ENCODE results near the gene SHROOM4. TPM values are rescaled to one million over a fixed set of nuclear protein-coding genes. Genes with fewer than 3 reads are reported as not detected.

The SHROOM4 gene
- total and polyA plus RNA-seq, 2 donors (not counting 1 experiment from before 2014, with no cell fraction given) = not detected

DNA sequence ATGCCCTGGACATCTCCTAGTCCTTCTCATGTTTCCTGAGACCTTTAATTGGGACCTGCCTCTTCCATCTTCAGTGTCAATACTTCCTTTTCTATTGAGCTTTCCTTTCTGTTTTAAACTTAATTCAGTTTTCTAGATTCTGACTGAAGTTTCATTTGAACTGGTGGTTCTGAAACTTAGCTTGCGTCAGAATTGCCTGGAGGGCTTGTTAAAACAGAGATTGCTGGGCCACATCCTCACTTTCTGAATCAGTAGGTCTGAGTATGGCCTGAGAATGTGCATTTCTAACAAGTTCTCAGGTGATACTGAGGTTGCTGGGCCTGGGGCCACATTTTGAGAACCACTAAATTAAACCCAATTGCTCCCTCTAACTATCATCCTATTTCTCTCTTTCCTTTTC is 191.2 kb downstream of the SHROOM4 start:
- Histone ChIP-seq H3K4me3 (ENCODE audit: control extremely low read depth in 1 of 5, extremely low read depth in 1 of 5, insufficient read depth in 1 of 5, low read depth in 2 of 5, low read length in 4 of 5) (no peak overlapping the region), H3K27me3 (replicated peaks in 1 of 4; ENCODE audit: control extremely low read depth in 1 of 4, control insufficient read depth in 3 of 4, insufficient read depth in 4 of 4, low read length in 3 of 4) (no peaks in the 10 kb centered on the region), H3K9me3 (ENCODE audit: control extremely low read depth in 1 of 3, control insufficient read depth in 2 of 3, insufficient read depth in 1 of 3, low read length in 2 of 3) (no peaks in the 10 kb centered on the region), H4K20me1 (ENCODE audit: control insufficient read depth, insufficient read depth, low read length, poor library complexity, severe bottlenecking) (no peaks in the 10 kb centered on the region), H3K27ac (ENCODE audit: low read length in 2 of 2) (no peak overlapping the region), H3K4me2 (replicated peaks; ENCODE audit: low read depth, low read length, poor library complexity, severe bottlenecking) (no peak overlapping the region), H2AFZ (ENCODE audit: insufficient read depth, low read depth, low read length, poor library complexity, severe bottlenecking) (no peak overlapping the region), H3K9ac (ENCODE audit: low read length) (no peak overlapping the region), H3K79me2 (ENCODE audit: control insufficient read depth, insufficient read depth, low read length) (no peaks in the 10 kb centered on the region), H3K36me3 (replicated peaks in 1 of 2; ENCODE audit: control extremely low read depth in 1 of 2, control insufficient read depth in 1 of 2, extremely low read depth in 1 of 2, insufficient read depth in 2 of 2, low read length in 1 of 2) (no peaks in the 10 kb centered on the region), H3K4me1 (ENCODE audit: control insufficient read depth in 2 of 2, insufficient read depth in 2 of 2, low read length in 2 of 2) (no peaks in the 10 kb centered on the region)
- POLR2A ChIA-PET = no interaction called here
- Mint-ChIP-seq H3K27ac (no peak overlapping the region), H3K4me1 (no peaks in the 10 kb centered on the region), H3K4me3 (no peak overlapping the region), H3K27me3 (no peaks in the 10 kb centered on the region), H3K9me3 (ENCODE audit: insufficient read depth) (no peaks in the 10 kb centered on the region)
- CTCF ChIA-PET = no interaction called here
- TF ChIP-seq, protein P1, sequence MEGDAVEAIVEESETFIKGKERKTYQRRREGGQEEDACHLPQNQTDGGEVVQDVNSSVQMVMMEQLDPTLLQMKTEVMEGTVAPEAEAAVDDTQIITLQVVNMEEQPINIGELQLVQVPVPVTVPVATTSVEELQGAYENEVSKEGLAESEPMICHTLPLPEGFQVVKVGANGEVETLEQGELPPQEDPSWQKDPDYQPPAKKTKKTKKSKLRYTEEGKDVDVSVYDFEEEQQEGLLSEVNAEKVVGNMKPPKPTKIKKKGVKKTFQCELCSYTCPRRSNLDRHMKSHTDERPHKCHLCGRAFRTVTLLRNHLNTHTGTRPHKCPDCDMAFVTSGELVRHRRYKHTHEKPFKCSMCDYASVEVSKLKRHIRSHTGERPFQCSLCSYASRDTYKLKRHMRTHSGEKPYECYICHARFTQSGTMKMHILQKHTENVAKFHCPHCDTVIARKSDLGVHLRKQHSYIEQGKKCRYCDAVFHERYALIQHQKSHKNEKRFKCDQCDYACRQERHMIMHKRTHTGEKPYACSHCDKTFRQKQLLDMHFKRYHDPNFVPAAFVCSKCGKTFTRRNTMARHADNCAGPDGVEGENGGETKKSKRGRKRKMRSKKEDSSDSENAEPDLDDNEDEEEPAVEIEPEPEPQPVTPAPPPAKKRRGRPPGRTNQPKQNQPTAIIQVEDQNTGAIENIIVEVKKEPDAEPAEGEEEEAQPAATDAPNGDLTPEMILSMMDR (IDR thresholded peaks at IDR 0.05) = no peak
- TF ChIP-seq EZH2 (IDR thresholded peaks at IDR 0.05; ENCODE audit: borderline replicate concordance, insufficient read depth, low read depth, low read length, poor library complexity, severe bottlenecking) = no peak
- ATAC-seq (ENCODE audit: low read depth) (no peak), DNase-seq (no peak)
- no CpG with 5 or more reads among the region's 1 CpG for WGBS (ENCODE audit: insufficient coverage)
- intact Hi-C loops (cut with micrococcal nuclease) = no loop called here

- TF ChIP-seq, protein P1 (IDR thresholded peaks at IDR 0.05) = no peak
- TF ChIP-seq EZH2 (IDR thresholded peaks at IDR 0.05; ENCODE audit: borderline replicate concordance, insufficient read depth, low read depth, low read length, poor library complexity, severe bottlenecking) = no peak
- no peak overlapping the region for H3K4me2 ChIP-seq (replicated peaks; ENCODE audit: low read depth, low read length, poor library complexity, severe bottlenecking)
- no peak overlapping the region for H3K4me3 ChIP-seq (ENCODE audit: control extremely low read depth in 1 of 5, extremely low read depth in 1 of 5, insufficient read depth in 1 of 5, low read depth in 2 of 5, low read length in 4 of 5)
- no peaks in the 10 kb centered on the region for H3K79me2 ChIP-seq (ENCODE audit: control insufficient read depth, insufficient read depth, low read length)
- Mint-ChIP-seq H3K27ac (no peak overlapping the region), H3K4me3 (no peak overlapping the region), H3K27me3 (no peaks in the 10 kb centered on the region), H3K9me3 (ENCODE audit: insufficient read depth) (no peaks in the 10 kb centered on the region), H3K4me1 (no peaks in the 10 kb centered on the region)
- intact Hi-C loops (cut with micrococcal nuclease) = no loop called here
- no peak overlapping the region for H2AFZ ChIP-seq (ENCODE audit: insufficient read depth, low read depth, low read length, poor library complexity, severe bottlenecking)
- DNase-seq (no peak), ATAC-seq (ENCODE audit: low read depth) (no peak)
- ChIA-PET POLR2A (no interaction called here), CTCF (no interaction called here)
- no peak overlapping the region for H3K27ac ChIP-seq (ENCODE audit: low read length in 2 of 2)
- H3K9me3 ChIP-seq (ENCODE audit: control extremely low read depth in 1 of 3, control insufficient read depth in 2 of 3, insufficient read depth in 1 of 3, low read length in 2 of 3) = no peaks in the 10 kb centered on the region
- 95% methylated on average over 4 of the region's 12 CpGs for WGBS (ENCODE audit: insufficient coverage)
- H4K20me1 ChIP-seq (ENCODE audit: control insufficient read depth, insufficient read depth, low read length, poor library complexity, severe bottlenecking) = no peaks in the 10 kb centered on the region
- H3K36me3 ChIP-seq (replicated peaks in 1 of 2; ENCODE audit: control extremely low read depth in 1 of 2, control insufficient read depth in 1 of 2, extremely low read depth in 1 of 2, insufficient read depth in 2 of 2, low read length in 1 of 2) = no peaks in the 10 kb centered on the region
- H3K4me1 ChIP-seq (ENCODE audit: control insufficient read depth in 2 of 2, insufficient read depth in 2 of 2, low read length in 2 of 2) = no peaks in the 10 kb centered on the region
- no peaks in the 10 kb centered on the region for H3K27me3 ChIP-seq (replicated peaks in 1 of 4; ENCODE audit: control extremely low read depth in 1 of 4, control insufficient read depth in 3 of 4, insufficient read depth in 4 of 4, low read length in 3 of 4)
- no peak overlapping the region for H3K9ac ChIP-seq (ENCODE audit: low read length)
Observed at GRCh38 chrX:50618788-50619558, 195.0 kb downstream of the SHROOM4 start.
